ENCODE data around the gene CHAT.
"Not testable (repeated sequence)": the region's sequence is repeated elsewhere in the genome, so short reads cannot be mapped to it uniquely, and the experiment has no call there.

Gene CHAT

GRCh38 chr10:49653273-49653929 lies 39.6 kb downstream of the CHAT start:
- no peak for DNase-seq

- DNase-seq: no peak
Measured at GRCh38 chr10:49654036-49654693, 40.3 kb downstream of the CHAT start.

- DNase-seq: no peak
Measured at GRCh38 chr10:49655099-49655498, 41.3 kb downstream of the CHAT start.

GRCh38 chr10:49656845-49657493 lies 43.1 kb downstream of the CHAT start:
- DNase-seq: no peak

GRCh38 chr10:49657606-49658005 lies 43.8 kb downstream of the CHAT start:
- DNase-seq: no peak

- DNase-seq: no peak
Measured at GRCh38 chr10:49661140-49661856, 47.5 kb downstream of the CHAT start.

GRCh38 chr10:49662169-49662830 lies 48.5 kb downstream of the CHAT start:
- no peak for DNase-seq

GRCh38 chr10:49663596-49663995 lies 49.8 kb downstream of the CHAT start:
- DNase-seq: no peak

GRCh38 chr10:49664006-49664841 lies 50.4 kb downstream of the CHAT start:
- no peak for DNase-seq

GRCh38 chr10:49664842-49665355 lies 51.1 kb downstream of the CHAT start:
- no peak for DNase-seq

- no peak for DNase-seq
Measured at GRCh38 chr10:49666054-49666615, 52.3 kb downstream of the CHAT start.

GRCh38 chr10:49666685-49667084 lies 52.8 kb downstream of the CHAT start:
- no peak for DNase-seq

GRCh38 chr10:49667991-49668390 lies 54.2 kb downstream of the CHAT start:
- no peak for DNase-seq

GRCh38 chr10:49668684-49669083 lies 54.8 kb downstream of the CHAT start:
- DNase-seq: no peak

- DNase-seq: no peak
Measured at GRCh38 chr10:49678827-49679479, 65.1 kb downstream of the CHAT start.

- peak in 1 of 2 experiments; percentile 5 for DNase-seq
Measured at GRCh38 chr10:49679480-49679893, 65.7 kb downstream of the CHAT start, which contains the start of gene C10orf53. Gene C10orf53 (plus strand): TSS chr10:49679651. CDS start chr10:49679698, 47 bp downstream.

GRCh38 chr10:49682449-49682848 lies 68.6 kb downstream of the CHAT start:
- DNase-seq: not testable (repeated sequence)

- DNase-seq: no peak
Measured at GRCh38 chr10:49682879-49683278, 69.0 kb downstream of the CHAT start.

GRCh38 chr10:49686651-49687050 lies 72.8 kb downstream of the CHAT start:
- no peak for DNase-seq

- no peak for DNase-seq
Measured at GRCh38 chr10:49688261-49688846, 74.5 kb downstream of the CHAT start.

Data from stimulated activated CD4-positive, alpha-beta T cell treated with anti-CD3 and anti-CD28 coated beads, Interleukin-4, amount 100 ng/mL, for 4 hours (primary cell).